ENCODE measurements around the gene LRRC46. TPM values are rescaled to one million over a fixed set of nuclear protein-coding genes. Genes with fewer than 3 reads are reported as not detected.

Gene LRRC46
- total RNA-seq, 1 donor from 2014 or later, result 0.70 TPM

GRCh38 chr17:47822785-47823184, 8.7 kb upstream of the LRRC46 start:
- DNase-seq (ENCODE audit: low spot score), result no peak
- H3K36me3 Mint-ChIP-seq (ENCODE audit: low read depth), result peaks cover 30% of the 10 kb centered on the region
- H3K27me3 Mint-ChIP-seq (ENCODE audit: insufficient read depth), result no peaks in the 10 kb centered on the region
- no peak overlapping the region for H3K27ac Mint-ChIP-seq
- peak overlapping the region; percentile 94 for H3K4me3 Mint-ChIP-seq
- intact Hi-C loops (cut with micrococcal nuclease), result loop anchor here (5.0 kb wide), 1 partner anchor 45 kb away; no protein-coding TSS in a partner anchor
- no peaks in the 10 kb centered on the region for H3K9me3 Mint-ChIP-seq
- H3K4me1 Mint-ChIP-seq (ENCODE audit: low read depth), result peaks cover 25% of the 10 kb centered on the region

- Mint-ChIP-seq H3K27ac (no peak overlapping the region), H3K27me3 (ENCODE audit: insufficient read depth) (no peaks in the 10 kb centered on the region), H3K4me3 (no peak overlapping the region), H3K9me3 (no peaks in the 10 kb centered on the region), H3K36me3 (ENCODE audit: low read depth) (peaks cover 29% of the 10 kb centered on the region), H3K4me1 (ENCODE audit: low read depth) (peaks cover 25% of the 10 kb centered on the region)
- DNase-seq (ENCODE audit: low spot score), result no peak
- intact Hi-C loops (cut with micrococcal nuclease), result loop anchor here (5.0 kb wide), 1 partner anchor 46 kb away; no protein-coding TSS in a partner anchor
Observed at GRCh38 chr17:47823519-47823918, 8.0 kb upstream of the LRRC46 start.

- Mint-ChIP-seq H3K27ac (peak overlapping the region; percentile 81), H3K4me1 (ENCODE audit: low read depth) (peaks cover 40% of the 10 kb centered on the region), H3K4me3 (peak overlapping the region; percentile 90), H3K9me3 (no peaks in the 10 kb centered on the region), H3K36me3 (ENCODE audit: low read depth) (peaks cover 22% of the 10 kb centered on the region), H3K27me3 (ENCODE audit: insufficient read depth) (peaks cover 1% of the 10 kb centered on the region)
- peak; percentile 34 for DNase-seq (ENCODE audit: low spot score)
- intact Hi-C loops (cut with micrococcal nuclease), result loop anchor here (2.0 kb wide), 1 partner anchor 141 kb away; the partner anchor contains the start of gene CDK5RAP3
Observed at GRCh38 chr17:47829870-47830269, 1.6 kb upstream of the LRRC46 start.

- Mint-ChIP-seq H3K27ac (peak overlapping the region; percentile 88), H3K4me1 (ENCODE audit: low read depth) (peaks cover 43% of the 10 kb centered on the region)
Observed at GRCh38 chr17:47830396-47831002, 971 bp upstream of the LRRC46 start.

GRCh38 chr17:47831934-47832327, 461 bp downstream of the LRRC46 start:
- Mint-ChIP-seq H3K4me1 (ENCODE audit: low read depth) (peaks cover 43% of the 10 kb centered on the region), H3K27me3 (ENCODE audit: insufficient read depth) (peaks cover 1% of the 10 kb centered on the region), H3K36me3 (ENCODE audit: low read depth) (peaks cover 12% of the 10 kb centered on the region), H3K27ac (peak overlapping the region; percentile 88), H3K9me3 (no peaks in the 10 kb centered on the region), H3K4me3 (peak overlapping the region; percentile 90)
- intact Hi-C loops (cut with micrococcal nuclease), result loop anchor here (1.0 to 2.0 kb wide), 6 partner anchors 9 to 184 kb away; partner anchors contain the start of genes CDK5RAP3, OSBPL7, PNPO and SCRN2
- no peak for DNase-seq (ENCODE audit: low spot score)

More at GRCh38 chr17:47830396-47831002, 971 bp upstream of the LRRC46 start:
- H3K27me3 Mint-ChIP-seq (ENCODE audit: insufficient read depth), result peaks cover 1% of the 10 kb centered on the region
- DNase-seq (ENCODE audit: low spot score), result no peak
- H3K36me3 Mint-ChIP-seq (ENCODE audit: low read depth), result peaks cover 20% of the 10 kb centered on the region
- no peaks in the 10 kb centered on the region for H3K9me3 Mint-ChIP-seq
- H3K4me3 Mint-ChIP-seq, result peak overlapping the region; percentile 90
- intact Hi-C loops (cut with micrococcal nuclease), result loop anchor here (1.0 to 2.0 kb wide), 6 partner anchors 9 to 182 kb away; partner anchors contain the start of genes CDK5RAP3, OSBPL7, PNPO and SCRN2

GRCh38 chr17:47834756-47835155, 3.3 kb downstream of the LRRC46 start:
- no peak overlapping the region for H3K4me3 Mint-ChIP-seq
- no peak overlapping the region for H3K27ac Mint-ChIP-seq
- H3K27me3 Mint-ChIP-seq (ENCODE audit: insufficient read depth), result peaks cover 1% of the 10 kb centered on the region
- intact Hi-C loops (cut with micrococcal nuclease), result no loop called here
- no peaks in the 10 kb centered on the region for H3K9me3 Mint-ChIP-seq
- H3K36me3 Mint-ChIP-seq (ENCODE audit: low read depth), result peaks cover 9% of the 10 kb centered on the region
- DNase-seq (ENCODE audit: low spot score), result no peak
- H3K4me1 Mint-ChIP-seq (ENCODE audit: low read depth), result peaks cover 30% of the 10 kb centered on the region

- H3K36me3 Mint-ChIP-seq (ENCODE audit: low read depth), result peaks cover 8% of the 10 kb centered on the region
- no peak overlapping the region for H3K4me3 Mint-ChIP-seq
- H3K27ac Mint-ChIP-seq, result no peak overlapping the region
- no peaks in the 10 kb centered on the region for H3K9me3 Mint-ChIP-seq
- peaks cover 35% of the 10 kb centered on the region for H3K4me1 Mint-ChIP-seq (ENCODE audit: low read depth)
- DNase-seq (ENCODE audit: low spot score), result no peak
- peaks cover 1% of the 10 kb centered on the region for H3K27me3 Mint-ChIP-seq (ENCODE audit: insufficient read depth)
- intact Hi-C loops (cut with micrococcal nuclease), result no loop called here
Observed at GRCh38 chr17:47836601-47837000, 5.1 kb downstream of the LRRC46 start.

- H3K4me3 Mint-ChIP-seq, result no peak overlapping the region
- intact Hi-C loops (cut with micrococcal nuclease), result no loop called here
Observed at GRCh38 chr17:47837401-47838039, 6.0 kb downstream of the LRRC46 start.

GRCh38 chr17:47838636-47839035, 7.2 kb downstream of the LRRC46 start:
- Mint-ChIP-seq H3K36me3 (ENCODE audit: low read depth) (peaks cover 8% of the 10 kb centered on the region), H3K27ac (no peak overlapping the region), H3K9me3 (no peaks in the 10 kb centered on the region), H3K27me3 (ENCODE audit: insufficient read depth) (peaks cover 1% of the 10 kb centered on the region), H3K4me3 (peak overlapping the region; percentile 50), H3K4me1 (ENCODE audit: low read depth) (peaks cover 41% of the 10 kb centered on the region)
- DNase-seq (ENCODE audit: low spot score), result no peak
- intact Hi-C loops (cut with micrococcal nuclease), result no loop called here

More at GRCh38 chr17:47837401-47838039, 6.0 kb downstream of the LRRC46 start:
- Mint-ChIP-seq H3K27me3 (ENCODE audit: insufficient read depth) (peaks cover 1% of the 10 kb centered on the region), H3K27ac (no peak overlapping the region), H3K9me3 (no peaks in the 10 kb centered on the region), H3K36me3 (ENCODE audit: low read depth) (peaks cover 8% of the 10 kb centered on the region), H3K4me1 (ENCODE audit: low read depth) (peaks cover 35% of the 10 kb centered on the region)
- no peak for DNase-seq (ENCODE audit: low spot score)

- Mint-ChIP-seq H3K4me1 (ENCODE audit: low read depth) (peaks cover 39% of the 10 kb centered on the region), H3K36me3 (ENCODE audit: low read depth) (peaks cover 8% of the 10 kb centered on the region), H3K27ac (no peak overlapping the region), H3K27me3 (ENCODE audit: insufficient read depth) (peaks cover 3% of the 10 kb centered on the region), H3K4me3 (peak overlapping the region; percentile 50), H3K9me3 (no peaks in the 10 kb centered on the region)
- DNase-seq (ENCODE audit: low spot score), result no peak
- intact Hi-C loops (cut with micrococcal nuclease), result no loop called here
Observed at GRCh38 chr17:47839071-47839470, 7.6 kb downstream of the LRRC46 start.

- peak overlapping the region; percentile 96 for H3K4me3 Mint-ChIP-seq
- intact Hi-C loops (cut with micrococcal nuclease), result loop anchor here (2.0 to 10.0 kb wide), 2 partner anchors 101 to 775 kb away; partner anchors contain the start of genes HOXB7, HOXB8 and PNPO
- H3K4me1 Mint-ChIP-seq (ENCODE audit: low read depth), result peaks cover 28% of the 10 kb centered on the region
- no peaks in the 10 kb centered on the region for H3K9me3 Mint-ChIP-seq
- peak overlapping the region; percentile 29 for H3K27ac Mint-ChIP-seq
- peaks cover 10% of the 10 kb centered on the region for H3K27me3 Mint-ChIP-seq (ENCODE audit: insufficient read depth)
- no peak for DNase-seq (ENCODE audit: low spot score)
- peaks cover 6% of the 10 kb centered on the region for H3K36me3 Mint-ChIP-seq (ENCODE audit: low read depth)
Observed at GRCh38 chr17:47840001-47840741, 8.7 kb downstream of the LRRC46 start.

GRCh38 chr17:47840742-47841487, 9.4 kb downstream of the LRRC46 start, which contains the start of gene SCRN2:
Gene SCRN2 (minus strand): TSS chr17:47841273. CDS start chr17:47840843, 430 bp downstream.
- peak within 1 kb of the TSS; percentile 96 for H3K27ac Mint-ChIP-seq
- peak within 1 kb of the TSS; percentile 96 for H3K4me3 Mint-ChIP-seq
- peaks cover 2% of the 10 kb centered on the region for H3K36me3 Mint-ChIP-seq (ENCODE audit: low read depth)
- peaks cover 16% of the 10 kb centered on the region for H3K27me3 Mint-ChIP-seq (ENCODE audit: insufficient read depth)
- intact Hi-C loops (cut with micrococcal nuclease), result loop anchor here (1.0 to 10.0 kb wide), 7 partner anchors 10 to 774 kb away; partner anchors contain the start of genes HOXB7, HOXB8, LRRC46 and MRPL10
- peak; percentile 86 for DNase-seq (ENCODE audit: low spot score)
- H3K4me1 Mint-ChIP-seq (ENCODE audit: low read depth), result peaks cover 28% of the 10 kb centered on the region
- H3K9me3 Mint-ChIP-seq, result no peaks in the 10 kb centered on the region

Data from activated T-helper 1 cell treated with anti-CD3 and anti-CD28 coated beads, Interleukin-12 subunit alpha, Interleukin-12 subunit beta, Interleukin-2, Interleukin-4 antibody, amounts not matched to agents 30 ng/mL and 10 ng/mL and 1 ng/mL, durations not matched to agents 14 hours and 24 hours and 36 hours (primary cell).